Measurements from ENCODE around the gene FGD3.

Gene FGD3

DNA sequence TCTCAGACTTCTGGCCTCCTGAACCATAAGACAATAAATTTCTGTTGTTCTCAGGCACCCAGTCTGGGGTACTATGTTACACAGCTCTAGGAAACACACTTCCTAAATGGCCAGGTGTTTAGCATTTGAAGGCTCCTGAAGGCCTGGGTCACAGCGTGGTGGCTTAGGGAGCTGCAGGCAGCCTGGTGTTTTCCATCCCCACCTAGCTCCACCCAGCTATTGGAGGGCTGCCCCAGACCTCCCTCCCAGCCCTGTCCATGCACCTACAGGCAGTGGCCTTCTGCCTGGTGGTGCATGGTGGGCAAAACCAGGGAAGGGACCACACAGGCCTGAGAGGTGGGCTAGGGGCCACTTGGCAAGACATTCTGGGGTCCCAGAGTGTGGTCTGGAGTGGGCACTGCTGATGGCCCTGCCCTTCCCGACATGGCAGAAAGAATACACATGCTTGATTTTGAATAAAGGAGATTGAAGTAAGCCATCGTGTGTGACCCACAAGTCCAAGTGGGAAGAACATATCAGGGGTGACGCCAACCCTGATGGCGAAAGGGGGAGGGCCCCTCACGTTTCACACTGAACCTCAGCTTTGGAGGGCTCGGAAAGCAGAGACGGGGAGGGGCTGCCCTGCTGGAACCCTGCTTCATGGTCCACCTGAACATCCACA lies 109.8 kb downstream of the FGD3 start:
- no peak for FAIRE-seq

DNA sequence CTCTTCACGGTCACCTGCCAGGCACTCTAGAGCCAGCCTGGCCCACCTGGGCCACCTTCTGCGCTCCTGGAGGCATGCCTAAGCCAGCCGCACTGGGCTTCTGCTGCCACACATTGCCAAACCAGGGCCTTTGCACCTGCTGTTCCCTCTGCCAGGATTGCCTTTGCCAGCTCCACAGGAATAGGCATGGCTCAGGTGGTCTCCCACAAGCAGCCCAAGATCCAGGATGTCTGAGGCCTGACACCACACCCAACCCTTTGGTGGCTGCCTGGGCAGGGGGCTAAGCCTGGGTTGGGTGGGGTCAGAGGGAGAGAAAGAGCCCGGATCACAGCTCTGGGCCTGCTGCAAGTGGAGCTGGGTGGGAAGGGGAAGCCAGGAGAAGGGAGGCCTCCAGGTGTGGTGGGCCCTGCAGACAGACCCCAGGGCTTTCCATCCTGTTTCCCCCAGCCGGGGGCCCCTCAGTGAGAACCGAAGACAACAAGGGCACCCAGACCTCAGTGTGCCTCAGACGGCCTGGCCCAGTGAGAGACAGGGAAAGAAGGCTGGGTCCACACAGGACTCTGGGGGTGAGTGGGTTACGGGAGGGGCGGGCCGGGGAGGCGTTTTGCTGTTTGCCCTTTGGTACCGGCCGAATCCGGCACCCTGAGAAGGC lies 110.5 kb downstream of the FGD3 start:
- FAIRE-seq = no peak

DNA sequence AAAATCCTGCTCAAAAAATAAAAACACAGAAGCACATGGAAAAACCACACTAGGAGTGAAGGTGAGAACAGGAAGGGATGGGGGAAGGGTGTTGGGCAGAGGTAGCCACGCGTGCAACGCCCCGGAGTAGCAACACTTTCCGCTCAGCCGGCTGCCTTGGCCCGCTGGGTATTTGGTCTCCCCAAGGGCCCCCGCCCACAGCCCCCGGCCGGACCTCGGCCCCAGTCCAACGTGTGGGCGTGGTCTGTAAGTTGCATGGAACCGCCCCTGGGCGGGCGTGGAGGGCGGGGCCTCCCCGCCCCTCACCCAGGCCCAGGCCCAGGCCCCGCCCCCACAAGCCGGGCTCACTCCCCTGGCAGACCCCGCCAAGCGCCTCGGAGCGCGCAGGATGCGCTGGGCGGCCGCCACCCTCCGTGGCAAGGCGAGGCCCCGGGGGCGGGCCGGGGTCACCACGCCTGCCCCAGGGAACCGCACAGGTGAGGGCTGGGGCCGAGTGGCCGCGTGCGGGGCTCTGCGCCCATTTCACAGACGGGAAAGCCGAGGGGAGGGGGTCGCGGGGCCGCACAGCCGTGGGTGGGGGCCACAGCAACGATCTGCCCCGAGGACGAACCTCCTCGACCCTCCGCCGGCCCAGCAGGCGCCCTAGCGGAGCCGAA lies 111.2 kb downstream of the FGD3 start, which contains the start of gene SUSD3:
SUSD3 (plus strand) TSS at position 347 of the 656 bp plus-strand sequence; CDS start at position 389, 42 bp downstream.
- no peak for FAIRE-seq

DNA sequence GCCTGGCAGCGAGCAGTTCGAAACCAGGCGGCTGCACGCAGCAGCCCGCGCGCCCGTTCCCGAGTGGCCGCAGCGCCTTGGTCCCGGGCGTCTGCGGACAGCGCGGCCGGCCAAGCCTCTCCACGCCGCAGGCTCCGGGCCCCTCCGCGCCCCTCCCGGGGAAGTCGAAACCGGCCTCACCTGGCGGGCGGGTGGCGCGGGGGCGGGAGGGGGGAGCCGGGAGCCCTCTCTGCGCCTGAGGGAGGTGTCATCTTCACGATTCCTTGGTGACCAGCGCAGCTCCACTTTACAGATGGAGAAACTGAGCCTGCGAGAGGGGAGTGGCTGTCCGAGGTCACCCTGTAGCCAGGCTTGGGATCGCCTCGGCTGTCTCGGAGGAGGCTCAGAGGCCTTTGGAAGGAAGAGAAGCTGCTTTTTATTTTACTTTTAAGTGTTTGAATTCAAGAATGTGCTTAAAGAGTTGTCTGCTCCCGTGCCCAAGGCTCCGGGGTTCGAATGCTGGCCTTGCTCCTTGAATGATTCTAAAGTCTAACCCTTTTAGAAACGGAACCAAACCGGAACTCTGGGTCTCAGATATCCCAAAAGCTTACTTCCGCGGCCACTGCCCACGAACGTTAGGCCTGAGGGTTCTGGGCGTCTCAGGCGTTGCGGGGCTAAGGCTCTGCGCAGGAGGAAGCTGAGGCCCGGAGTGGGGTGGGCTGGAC lies 111.8 kb downstream of the FGD3 start:
- FAIRE-seq = no peak

DNA sequence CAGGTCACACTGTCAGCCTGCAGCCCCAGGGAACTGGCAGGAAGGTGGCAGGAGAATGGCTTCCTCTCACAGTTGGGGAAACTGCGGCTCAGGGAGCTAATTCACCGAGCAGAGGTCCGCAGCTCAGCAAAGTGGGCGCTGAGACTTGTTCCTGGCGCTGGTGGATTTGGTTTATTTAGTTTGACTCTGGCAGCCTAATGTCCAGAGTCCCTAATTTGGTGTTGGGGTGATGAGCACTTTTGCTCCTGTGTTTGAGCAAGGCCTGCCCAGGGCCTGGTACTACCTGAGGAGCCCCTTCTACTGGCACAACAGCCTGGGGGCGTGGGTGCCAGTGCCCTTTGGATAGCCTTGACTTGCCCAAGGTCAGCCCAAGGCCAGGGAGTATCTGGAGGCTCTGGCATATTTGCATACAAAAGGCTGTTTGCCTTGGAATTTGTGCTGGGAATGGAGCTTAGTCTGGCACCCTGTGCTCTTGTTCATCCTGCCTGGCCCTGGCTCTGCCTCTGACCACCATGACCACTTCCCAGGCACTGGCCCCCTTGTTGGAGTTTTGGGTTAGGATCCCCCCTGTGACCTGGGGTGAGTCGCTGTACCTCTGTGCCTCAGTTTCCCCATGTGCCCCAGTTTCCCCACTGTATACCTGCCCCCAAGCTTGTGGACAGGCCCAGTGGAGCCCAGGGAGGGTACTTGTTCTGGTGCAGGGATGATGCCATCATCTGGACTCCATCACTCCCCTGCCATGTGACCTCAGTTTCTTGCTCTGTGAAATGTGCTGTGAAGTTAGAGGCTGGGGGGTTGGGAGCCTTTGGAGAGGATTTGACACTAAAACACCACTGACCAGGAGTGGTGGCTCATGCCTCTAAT lies 112.6 kb downstream of the FGD3 start:
- no peak for FAIRE-seq

DNA sequence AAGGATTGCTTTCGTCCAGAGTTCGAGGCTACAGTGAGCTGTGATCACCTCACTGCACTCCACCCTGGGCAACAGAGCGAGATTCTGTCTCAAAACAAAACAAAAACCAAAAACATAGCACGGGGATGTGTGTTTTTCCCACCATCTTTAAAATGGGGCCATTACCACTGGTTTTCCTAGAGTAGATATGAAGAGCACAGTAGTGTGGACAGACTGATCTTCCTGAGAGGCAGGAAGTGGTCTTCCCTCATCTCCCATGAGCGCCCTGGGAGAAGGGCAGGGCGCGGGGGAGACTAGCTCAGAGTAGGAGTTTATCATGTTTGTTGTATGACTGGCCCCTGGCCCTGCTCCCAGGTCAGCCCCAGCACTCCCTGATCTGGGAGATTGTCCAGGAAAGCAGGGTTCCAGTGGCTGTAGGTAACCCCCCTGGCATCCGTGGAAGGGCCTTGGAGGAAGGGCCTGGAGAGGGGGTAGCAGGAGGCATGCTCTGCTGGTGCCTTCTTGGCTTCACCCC lies 113.5 kb downstream of the FGD3 start:
- no peak for FAIRE-seq

DNA sequence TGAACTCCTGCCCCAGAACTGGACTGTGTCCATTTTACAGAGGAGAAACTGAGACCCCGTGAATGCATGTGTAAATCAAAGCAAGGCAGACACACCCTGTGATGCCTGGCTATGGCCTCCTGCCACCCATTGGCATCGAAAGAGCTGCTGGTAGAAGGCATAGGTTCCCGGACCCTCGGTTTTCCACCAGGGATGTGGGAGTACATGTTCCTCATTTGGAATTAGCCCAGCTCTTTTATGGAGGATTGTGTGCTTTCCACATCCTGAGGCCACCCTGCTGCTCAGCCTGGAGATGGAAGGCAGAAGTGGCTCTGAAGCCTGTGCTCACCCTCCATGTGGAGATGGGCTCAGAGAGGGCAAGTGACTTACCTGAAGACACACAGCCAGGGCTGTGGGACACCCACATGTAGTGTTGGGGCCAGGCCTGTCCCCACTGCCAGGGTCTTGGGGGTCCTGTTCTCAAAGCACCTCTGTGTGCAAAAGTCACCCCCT lies 114.0 kb downstream of the FGD3 start:
- no peak for FAIRE-seq

DNA sequence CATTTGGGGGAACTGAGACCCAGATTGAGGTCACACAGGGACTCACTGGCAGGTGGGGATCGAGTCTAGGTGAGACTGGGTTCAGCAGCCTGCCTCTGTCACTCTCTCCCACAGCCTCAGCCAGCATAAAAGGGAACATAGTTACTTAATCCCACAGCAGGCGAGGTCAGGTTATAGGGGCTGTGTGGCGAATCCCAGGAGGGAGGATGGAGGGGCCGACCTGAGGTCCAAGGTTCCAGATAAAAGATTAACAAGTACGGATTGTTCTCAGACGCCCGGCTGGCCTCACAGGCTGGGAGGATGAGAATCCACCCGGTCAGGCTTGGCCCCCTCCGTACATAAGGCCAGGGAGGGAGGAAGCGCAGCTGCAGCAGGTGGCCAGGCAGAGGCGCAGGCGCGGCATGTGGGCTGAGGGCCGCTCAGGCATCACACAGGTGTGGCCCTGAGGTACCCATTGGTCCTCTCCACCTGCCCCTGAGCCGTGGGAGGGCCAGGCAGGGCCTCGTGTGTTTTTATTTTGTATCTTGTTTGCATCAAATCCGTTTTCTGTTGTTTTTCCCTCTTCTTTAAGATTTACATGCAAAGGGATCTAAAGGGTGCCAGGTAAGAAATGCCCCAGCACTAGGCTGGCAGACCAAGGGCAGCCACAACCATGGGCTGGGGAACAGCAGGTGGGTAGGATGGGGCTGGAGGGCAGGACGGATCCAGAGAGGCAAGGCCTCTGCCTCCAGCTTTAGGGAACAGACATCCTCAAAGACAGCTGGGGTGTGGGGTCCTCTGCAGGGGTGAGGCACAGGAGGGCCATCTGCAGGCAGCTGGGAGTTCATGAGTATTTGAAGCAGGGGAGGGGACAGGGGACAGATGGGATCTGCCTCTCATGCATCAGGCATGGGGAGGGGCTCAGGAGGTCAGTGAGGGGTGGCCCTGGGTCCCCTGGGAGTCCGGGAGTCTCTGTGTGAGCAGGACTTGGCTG lies 114.8 kb downstream of the FGD3 start:
- no peak for FAIRE-seq

DNA sequence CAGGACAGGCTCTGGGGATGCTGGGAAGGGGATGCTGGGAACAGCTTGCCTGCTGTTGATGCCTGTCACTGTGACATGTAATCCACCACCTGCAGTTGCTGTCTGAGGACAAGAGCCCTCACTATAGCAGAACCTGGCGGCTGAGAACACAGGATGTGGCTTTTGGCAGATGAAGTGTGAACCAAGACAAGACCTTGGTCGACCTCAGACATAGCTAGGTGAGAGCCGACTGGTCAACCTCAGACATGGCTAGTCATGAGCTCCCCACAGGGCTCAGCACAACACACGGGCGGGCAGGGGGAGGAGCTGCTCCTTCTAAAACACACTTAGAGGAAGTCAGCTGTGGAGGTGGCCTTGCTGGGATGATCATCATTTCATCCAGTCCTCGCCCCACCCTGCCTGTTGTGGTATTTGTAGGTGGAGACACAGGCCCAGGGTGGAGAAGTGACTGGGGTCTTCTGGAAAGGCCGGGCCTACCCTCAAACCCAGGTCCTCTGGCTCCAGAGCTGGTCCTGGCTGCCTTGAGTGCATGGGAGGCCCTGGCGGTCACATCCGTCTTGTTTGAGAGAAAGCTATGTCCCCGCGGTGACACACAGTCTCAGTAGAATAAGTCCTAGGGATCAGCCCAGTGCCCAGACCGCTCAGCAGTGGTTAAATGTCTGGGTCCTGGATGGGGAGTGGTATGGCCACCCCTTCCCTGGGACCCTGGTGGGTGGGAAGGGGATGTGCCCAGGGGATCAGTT lies 117.2 kb downstream of the FGD3 start:
- no peak for FAIRE-seq

DNA sequence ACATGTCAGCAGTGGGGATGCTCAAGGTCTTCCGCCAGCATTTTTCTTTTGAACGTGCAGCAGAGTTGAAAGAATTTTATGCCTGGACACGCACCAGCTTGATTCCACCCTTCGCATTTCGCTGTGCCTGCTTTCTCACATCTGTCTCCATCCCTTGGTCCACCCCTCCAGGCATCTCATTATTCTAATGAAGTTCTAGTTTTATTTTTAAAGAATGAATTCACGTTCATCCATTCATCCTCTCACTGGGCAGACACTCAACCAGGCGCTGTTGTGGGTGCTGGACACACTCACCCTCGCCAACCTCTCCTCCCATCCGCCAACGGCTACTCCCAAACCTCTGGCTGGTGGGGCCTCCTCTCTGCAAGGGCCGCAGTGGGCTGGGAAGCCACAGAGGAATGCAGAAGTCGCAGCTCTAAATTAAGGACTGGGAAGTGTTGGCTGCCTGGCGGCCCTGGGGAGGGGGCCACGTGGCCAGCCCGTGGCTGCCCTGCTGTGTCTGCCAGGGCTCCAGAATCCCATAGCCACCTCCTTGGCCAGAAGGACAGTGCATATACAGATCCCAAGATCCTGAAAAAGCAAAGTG lies 117.9 kb downstream of the FGD3 start:
- FAIRE-seq = no peak

DNA sequence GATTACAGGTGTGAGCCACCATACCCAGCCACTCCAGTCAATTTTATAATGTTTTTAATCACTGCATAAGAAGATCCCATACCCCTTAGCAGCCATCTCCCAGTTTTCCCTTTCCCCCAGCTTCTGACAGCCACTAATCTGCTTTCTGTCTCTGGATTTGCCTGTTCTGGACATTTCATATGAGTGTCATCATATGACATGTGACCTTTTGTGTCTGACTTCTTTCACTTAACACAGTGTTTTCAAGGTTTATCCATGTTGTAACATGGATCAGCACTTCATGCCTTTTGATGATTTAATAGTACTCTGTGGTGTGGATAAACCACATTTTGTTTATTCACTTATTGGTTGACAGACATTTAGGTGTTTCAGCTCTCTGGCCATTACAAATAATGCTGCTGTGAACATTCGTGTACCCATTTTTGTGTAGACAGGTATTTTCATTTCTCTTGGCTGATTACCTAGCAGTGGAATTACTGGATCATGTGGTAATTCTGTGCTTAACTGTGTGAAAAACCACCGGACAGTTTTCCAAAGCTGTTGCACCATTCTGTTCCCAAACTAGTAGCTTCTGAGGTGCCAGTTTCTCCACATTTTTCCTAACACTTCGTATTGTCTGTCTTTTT lies 119.8 kb downstream of the FGD3 start:
- no peak for FAIRE-seq

DNA sequence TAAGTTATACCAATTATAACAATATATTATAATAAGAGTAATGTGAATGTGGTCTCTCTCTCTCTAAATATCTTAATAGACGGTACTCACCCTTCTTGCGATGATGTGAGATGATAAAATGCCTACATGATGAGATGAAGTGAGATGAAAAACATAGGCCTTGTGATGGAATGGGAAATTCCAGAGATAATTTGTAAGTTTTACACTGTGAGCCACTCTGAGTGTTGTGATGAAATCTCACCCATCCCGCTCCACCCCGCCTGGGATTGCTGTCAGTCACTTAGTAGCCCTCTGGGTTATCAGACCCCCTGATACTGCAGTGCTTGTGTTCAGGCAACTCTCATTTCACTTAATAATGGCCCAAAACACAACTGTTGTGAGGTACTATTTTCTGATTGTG lies 121.6 kb downstream of the FGD3 start:
- no peak for FAIRE-seq

DNA sequence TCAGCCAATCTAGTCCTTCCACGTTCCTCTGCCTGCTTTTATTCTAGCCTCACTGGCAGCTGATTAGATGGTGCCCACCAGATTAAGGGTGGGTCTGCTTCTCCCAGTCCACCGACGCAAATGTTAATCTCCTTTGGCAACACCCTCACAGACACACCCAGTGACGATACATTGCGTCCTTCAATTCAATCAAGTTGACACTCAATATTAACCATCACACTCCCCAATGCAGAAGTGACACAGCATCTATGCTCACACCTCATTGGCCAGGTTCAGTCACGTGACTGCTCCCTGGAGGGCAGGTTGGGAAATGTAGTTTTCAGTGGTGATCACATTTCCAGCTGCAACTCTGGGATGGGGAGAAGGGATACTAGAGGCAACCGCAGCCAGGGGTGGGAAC lies 124.1 kb downstream of the FGD3 start:
- no peak for FAIRE-seq

DNA sequence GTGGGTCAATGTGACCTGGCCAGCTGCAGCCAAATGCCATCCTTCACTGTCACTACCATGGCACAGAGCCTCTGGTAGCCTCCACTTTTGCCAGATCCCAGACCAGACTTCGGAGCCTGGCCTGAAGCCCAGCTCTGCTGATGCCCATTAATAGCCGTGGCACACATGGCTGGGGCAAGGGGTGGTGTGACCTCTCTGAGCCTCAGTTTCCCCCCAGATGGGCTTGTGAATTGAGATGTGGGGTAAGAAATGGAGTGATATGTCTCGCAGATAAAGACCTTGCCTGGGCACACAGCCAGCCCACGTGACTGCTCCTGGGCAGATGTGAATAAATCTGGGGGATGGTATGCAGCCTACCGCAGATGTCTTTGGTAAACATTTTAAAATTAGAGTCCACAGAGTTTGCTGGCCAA lies 125.1 kb downstream of the FGD3 start:
- FAIRE-seq = no peak

DNA sequence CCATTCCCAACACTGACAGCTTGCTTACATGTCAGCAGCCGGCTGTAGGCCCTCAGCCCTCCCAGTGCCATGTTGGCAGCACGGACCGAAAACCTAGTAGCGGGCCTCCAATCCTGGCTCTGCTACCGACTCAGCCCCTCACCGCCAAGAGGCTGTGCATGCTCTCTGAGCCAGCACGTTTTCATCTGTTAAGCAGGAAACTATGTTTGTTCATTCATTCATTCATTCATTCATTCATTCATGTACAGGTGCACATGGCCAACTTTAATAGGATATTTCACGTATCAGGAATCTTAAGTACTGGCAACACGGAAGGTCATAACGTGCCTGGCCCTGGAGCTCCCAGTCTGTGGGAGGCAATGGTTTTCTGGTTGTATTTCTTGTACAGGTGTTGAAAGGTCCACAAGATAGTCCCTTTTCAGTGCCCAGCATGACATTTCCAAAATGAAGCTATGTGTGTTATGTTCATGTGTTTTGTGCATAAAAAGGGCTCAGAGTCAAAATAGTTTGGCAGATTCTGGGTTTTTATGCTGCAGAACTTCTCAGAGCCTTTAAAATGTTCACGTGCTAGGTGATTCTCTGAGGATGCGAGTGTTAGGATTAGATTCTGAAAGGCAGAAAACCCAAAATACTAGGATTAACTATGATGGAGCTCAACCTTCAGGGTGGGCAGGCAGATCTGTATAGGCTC lies 128.9 kb downstream of the FGD3 start:
- no peak for FAIRE-seq

DNA sequence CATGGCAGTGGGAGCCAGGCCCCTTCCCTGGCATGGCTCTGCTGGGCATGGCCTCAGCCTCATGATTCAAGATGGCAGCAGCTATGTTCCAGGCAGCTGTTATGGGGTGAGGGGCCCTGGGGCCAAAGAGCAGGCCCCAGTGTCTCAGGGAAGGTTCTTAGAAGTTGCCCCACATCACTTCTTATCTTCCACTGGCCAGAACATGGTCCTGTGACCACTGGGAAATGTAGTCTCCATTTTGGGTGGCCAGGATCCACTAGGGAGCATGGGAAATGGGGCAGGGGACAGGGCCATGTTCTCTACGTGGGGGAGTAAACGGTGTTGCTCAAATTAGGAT lies 129.4 kb downstream of the FGD3 start:
- no peak for FAIRE-seq

DNA sequence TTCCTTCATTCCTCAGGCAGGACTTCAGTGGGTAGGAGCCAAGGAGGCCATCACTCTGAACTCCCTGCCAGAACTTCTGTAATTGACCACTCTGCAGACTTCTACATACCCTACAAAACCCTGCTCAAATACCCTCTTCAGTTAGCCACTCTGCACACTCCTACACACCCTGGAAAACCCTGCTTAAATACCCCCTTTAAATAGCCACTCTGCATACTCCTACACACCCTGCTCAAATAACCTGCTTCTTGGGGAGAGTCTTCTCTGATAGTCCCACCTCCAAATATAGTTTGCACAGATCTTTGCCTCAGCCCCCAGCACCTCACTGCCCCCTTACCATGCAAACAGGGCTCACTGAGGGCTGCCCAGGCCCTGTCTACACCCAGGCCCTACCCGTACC lies 130.0 kb downstream of the FGD3 start:
- FAIRE-seq = no peak

DNA sequence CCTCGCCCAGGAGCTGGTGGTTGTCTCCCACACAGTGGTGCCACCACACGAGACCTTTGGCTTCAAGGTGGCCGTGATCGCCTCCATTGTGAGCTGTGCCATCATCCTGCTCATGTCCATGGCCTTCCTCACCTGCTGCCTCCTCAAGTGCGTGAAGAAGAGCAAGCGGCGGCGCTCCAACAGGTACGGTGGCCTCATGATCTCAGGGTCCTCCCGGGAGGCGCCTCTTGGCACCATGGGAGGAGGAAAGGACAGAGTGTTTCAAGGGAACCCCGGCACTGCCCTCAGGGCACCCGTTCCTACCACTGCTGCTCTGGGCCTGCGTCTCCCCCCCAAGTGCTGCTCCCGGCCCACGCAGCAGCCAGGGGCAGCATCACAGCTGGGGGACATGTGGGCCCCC lies 130.5 kb downstream of the FGD3 start:
- no peak for FAIRE-seq

DNA sequence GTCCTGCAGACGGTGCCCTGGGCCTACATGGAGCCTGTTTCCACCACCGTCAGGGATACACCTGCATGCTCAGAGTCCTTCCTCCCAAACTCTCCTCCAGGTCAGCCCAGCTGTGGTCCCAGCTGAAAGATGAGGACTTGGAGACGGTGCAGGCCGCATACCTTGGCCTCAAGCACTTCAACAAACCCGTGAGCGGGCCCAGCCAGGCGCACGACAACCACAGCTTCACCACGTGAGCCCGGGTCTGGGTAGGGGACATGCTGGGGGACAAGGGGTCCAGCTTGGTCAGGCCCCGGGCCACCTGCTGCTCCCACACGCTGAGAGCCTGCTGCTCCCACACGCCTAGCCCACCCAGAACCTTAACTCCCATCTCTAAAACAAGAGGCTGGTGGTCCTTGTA lies 132.0 kb downstream of the FGD3 start:
- no peak for FAIRE-seq
